SK-N-SH treated with all-trans-retinoic acid at 6 μM for 48 hours (cell line): ENCODE data around the gene LHFPL3.

ENCODE experiments used
- ATAC-seq: fragments of 200-7000 bp; cut with Tn5 transposase; 3 replicates; pipeline ENCODE4 v1.9.1; 2020; ENCODE audit warnings: mild to moderate bottlenecking, moderate library complexity
- ARNTL ChIP-seq: fragments of 450-650 bp; formaldehyde crosslinking; IDR thresholded peaks from 2 replicates; pipeline ENCODE4 v1.5.0; 2020; ENCODE audit warnings: low read depth, mild to moderate bottlenecking, moderate library complexity, borderline replicate concordance
- BACH2 ChIP-seq: fragments of 250-450 bp; sonication (Bioruptor Pico); IDR thresholded peaks from 2 replicates; pipeline ENCODE4 v1.9.0; 2021; ENCODE audit warnings: mild to moderate bottlenecking, borderline replicate concordance
- CREB5 ChIP-seq: fragments of 250-450 bp; sonication (Bioruptor Pico); IDR thresholded peaks from 2 replicates; pipeline ENCODE4 v1.5.1; 2020; ENCODE audit warnings: low read depth, mild to moderate bottlenecking, moderate library complexity
- CSDC2 ChIP-seq: fragments of 250-450 bp; sonication (Bioruptor Pico); IDR thresholded peaks from 2 replicates; pipeline ENCODE4 v1.5.0; 2020; ENCODE audit warnings: mild to moderate bottlenecking, moderate library complexity
- CSRNP3 ChIP-seq: fragments of 250-450 bp; sonication (Bioruptor Pico); IDR thresholded peaks from 2 replicates; pipeline ENCODE4 v1.5.1; 2021; ENCODE audit warnings: mild to moderate bottlenecking, moderate library complexity
- ESRRG ChIP-seq: fragments of 250-450 bp; sonication (Bioruptor Pico); IDR thresholded peaks from 2 replicates; pipeline ENCODE4 v1.6.1; 2021; ENCODE audit warnings: mild to moderate bottlenecking
- GLIS3 ChIP-seq: fragments of 250-450 bp; sonication (Bioruptor Pico); IDR thresholded peaks from 2 replicates; pipeline ENCODE4 v1.5.0; 2020; ENCODE audit warnings: mild to moderate bottlenecking, moderate library complexity
- ISL1 ChIP-seq: fragments of 250-450 bp; sonication (Bioruptor Pico); IDR thresholded peaks from 2 replicates; pipeline ENCODE4 v2.1.2; 2022; ENCODE audit warnings: mild to moderate bottlenecking, moderate library complexity
- OSR1 ChIP-seq: fragments of 250-450 bp; sonication (Bioruptor Pico); IDR thresholded peaks from 2 replicates; pipeline ENCODE4 v1.8.0; 2022; ENCODE audit warnings: moderate library complexity, mild to moderate bottlenecking, inconsistent platforms
- PATZ1 ChIP-seq: fragments of 250-450 bp; sonication (Bioruptor Pico); IDR thresholded peaks from 2 replicates; pipeline ENCODE4 v1.8.0; 2020; ENCODE audit warnings: mild to moderate bottlenecking, moderate library complexity, borderline replicate concordance
- POU6F1 ChIP-seq: fragments of 250-450 bp; sonication (Bioruptor Pico); IDR thresholded peaks from 2 replicates; pipeline ENCODE4 v1.8.0; 2021; ENCODE audit warnings: low read depth, mild to moderate bottlenecking, moderate library complexity, borderline replicate concordance
- PPARA ChIP-seq: fragments of 250-450 bp; sonication (Bioruptor Pico); IDR thresholded peaks from 2 replicates; pipeline ENCODE4 v1.5.0; 2020; ENCODE audit warnings: mild to moderate bottlenecking, borderline replicate concordance
- RARB ChIP-seq: fragments of 250-450 bp; sonication (Bioruptor Pico); IDR thresholded peaks from 2 replicates; pipeline ENCODE4 v1.8.0; 2021; ENCODE audit warnings: mild to moderate bottlenecking, moderate library complexity
- SNAI2 ChIP-seq: fragments of 250-450 bp; sonication (Bioruptor Pico); IDR thresholded peaks from 2 replicates; pipeline ENCODE4 v1.5.0; 2020; ENCODE audit warnings: mild to moderate bottlenecking, moderate library complexity
- TCF4 ChIP-seq: fragments of 250-450 bp; sonication (Bioruptor Pico); IDR thresholded peaks from 2 replicates; pipeline ENCODE4 v1.8.0; 2021; ENCODE audit warnings: mild to moderate bottlenecking, moderate library complexity, borderline replicate concordance
- TOX ChIP-seq: fragments of 250-450 bp; sonication (Bioruptor Pico); IDR thresholded peaks from 2 replicates; pipeline ENCODE4 v1.8.0; 2021; ENCODE audit warnings: mild to moderate bottlenecking, moderate library complexity, borderline replicate concordance
- ZC3H10 ChIP-seq: fragments of 250-450 bp; sonication (Bioruptor Pico); IDR thresholded peaks from 2 replicates; pipeline ENCODE4 v1.5.1; 2021; ENCODE audit warnings: mild to moderate bottlenecking, moderate library complexity
- ZFP3 ChIP-seq: fragments of 250-450 bp; sonication (Bioruptor Pico); IDR thresholded peaks from 2 replicates; pipeline ENCODE4 v1.5.0; 2020; ENCODE audit warnings: mild to moderate bottlenecking, moderate library complexity
- ZFP30 ChIP-seq: fragments of 450-650 bp; formaldehyde crosslinking; IDR thresholded peaks from 2 replicates; pipeline ENCODE4 v1.5.0; 2022; ENCODE audit warnings: mild to moderate bottlenecking, moderate library complexity
- ZNF565 ChIP-seq: fragments of 450-650 bp; formaldehyde crosslinking; conservative IDR thresholded peaks from 2 replicates; pipeline ENCODE4 v1.5.0; 2020; ENCODE audit warnings: low read depth, mild to moderate bottlenecking, moderate library complexity
- ZNF70 ChIP-seq: fragments of 450-650 bp; formaldehyde crosslinking; IDR thresholded peaks from 2 replicates; pipeline ENCODE4 v1.5.0; 2020; ENCODE audit warnings: mild to moderate bottlenecking, moderate library complexity
- ZNF8 ChIP-seq: fragments of 450-650 bp; formaldehyde crosslinking; IDR thresholded peaks from 2 replicates; pipeline ENCODE4 v1.5.0; 2020; ENCODE audit warnings: mild to moderate bottlenecking, moderate library complexity

LHFPL3 gene

GRCh38 chr7:104453190-104453589 is 124.8 kb downstream of the LHFPL3 start:
- TF ChIP-seq ARNTL: no peak
- TF ChIP-seq CSRNP3 (CRISPR knock-in tag): no peak
- no peak for TF ChIP-seq PATZ1 (CRISPR knock-in tag)
- TF ChIP-seq BACH2 (CRISPR knock-in tag): no peak
- TF ChIP-seq ISL1 (CRISPR knock-in tag): no peak
- no peak for TF ChIP-seq CSDC2 (CRISPR knock-in tag)
- no peak for TF ChIP-seq ZNF8 (CRISPR knock-in tag)
- no peak for ATAC-seq

- TF ChIP-seq PPARA (CRISPR knock-in tag): no peak
- no peak for TF ChIP-seq ZNF565
- TF ChIP-seq ZC3H10 (CRISPR knock-in tag): no peak
- no peak for TF ChIP-seq CREB5 (CRISPR knock-in tag)
- TF ChIP-seq ZNF70: no peak
- no peak for TF ChIP-seq TCF4 (CRISPR knock-in tag)
- TF ChIP-seq ZFP3 (CRISPR knock-in tag): no peak
- no peak for TF ChIP-seq GLIS3 (CRISPR knock-in tag)
- no peak for TF ChIP-seq CSDC2 (CRISPR knock-in tag)
- no peak for TF ChIP-seq ZNF8 (CRISPR knock-in tag)
- no peak for TF ChIP-seq ISL1 (CRISPR knock-in tag)
- no peak for ATAC-seq
These were observed 130.5 kb downstream of the LHFPL3 start for GRCh38 chr7:104458875-104459274.

GRCh38 chr7:104469166-104469820 is 140.9 kb downstream of the LHFPL3 start:
- TF ChIP-seq ARNTL: no peak
- TF ChIP-seq CREB5 (CRISPR knock-in tag): no peak
- TF ChIP-seq CSDC2 (CRISPR knock-in tag): no peak
- no peak for TF ChIP-seq ZFP30
- TF ChIP-seq, all 23 proteins: peak for 0
- no peak for ATAC-seq

GRCh38 chr7:104480529-104480928 is 152.1 kb downstream of the LHFPL3 start:
- no peak for ATAC-seq
- TF ChIP-seq GLIS3 (CRISPR knock-in tag) (no peak), OSR1 (CRISPR knock-in tag) (no peak), TCF4 (CRISPR knock-in tag) (no peak), ZNF565 (no peak), TOX (CRISPR knock-in tag) (no peak), SNAI2 (CRISPR knock-in tag) (no peak), RARB (CRISPR knock-in tag) (no peak)

GRCh38 chr7:104482362-104483037 is 154.1 kb downstream of the LHFPL3 start:
- no peak for TF ChIP-seq POU6F1 (CRISPR knock-in tag)
- no peak for TF ChIP-seq ESRRG (CRISPR knock-in tag)
- TF ChIP-seq ZNF70: no peak
- no peak for ATAC-seq
